22Rv1 (cell line): ENCODE data around the gene NRSN1.

Experiments used
- CTCF ChIP-seq: fragments of 450-650 bp; IDR thresholded peaks from 2 replicates; pipeline ENCODE4 v1.5.1; 2017; ENCODE audit warnings: mild to moderate bottlenecking
- ZFX ChIP-seq: fragments of 450-650 bp; IDR thresholded peaks from 2 replicates; pipeline ENCODE4 v1.6.1; 2017; ENCODE audit warnings: antibody characterized with exemption, borderline replicate concordance

- TF ChIP-seq CTCF: no peak
- TF ChIP-seq ZFX: no peak
Observed at GRCh38 chr6:24110417-24110816, 15.6 kb upstream of the NRSN1 start.
